Measurements from ENCODE around the gene KIAA1210. TPM values are rescaled to one million over a fixed set of nuclear protein-coding genes. Genes with fewer than 3 reads are reported as not detected.

Gene KIAA1210
- total and polyA plus RNA-seq, 4 donors, result 0.20 TPM; not detected in 3

GRCh38 chrX:119093991-119094735 is 33.4 kb downstream of the KIAA1210 start:
- DNase-seq, result peak in 2 of 3 donors; percentile 12 to 36
- H3K4me3 ChIP-seq, result no peak overlapping the region
- H3K9me3 ChIP-seq (ENCODE audit: control insufficient read depth in 4 of 4, insufficient read depth in 3 of 4, low read length in 3 of 4), result peaks cover 0 to 2% (median 0%) of the 10 kb centered on the region in 4 donors
- TF ChIP-seq CTCF (IDR thresholded peaks at IDR 0.05; ENCODE audit: control extremely low read depth, extremely low read depth), result no peak
- no peak overlapping the region for H3K9ac ChIP-seq (ENCODE audit: insufficient read depth in 1 of 2, low read length in 2 of 2)
- no peak for ATAC-seq (ENCODE audit: insufficient read depth, low FRiP score)
- WGBS, 2 donors, result 66 to 85% methylated on average over 7 of the region's 7 CpGs
- H3K4me1 ChIP-seq (ENCODE audit: control insufficient read depth in 5 of 5, insufficient read depth in 5 of 5, low read length in 5 of 5), result no peaks in the 10 kb centered on the region
- peaks cover 0 to 3% (median 0%) of the 10 kb centered on the region in 3 donors for H3K27me3 ChIP-seq (ENCODE audit: control insufficient read depth in 3 of 3, insufficient read depth in 3 of 3, low read length in 2 of 3)
- no peak overlapping the region for H3K27ac ChIP-seq (ENCODE audit: low read depth in 1 of 2, low read length in 1 of 2)
- no peaks in the 10 kb centered on the region for H3K36me3 ChIP-seq (ENCODE audit: control insufficient read depth in 4 of 4, insufficient read depth in 4 of 4, low read length in 4 of 4)

- Histone ChIP-seq H3K9ac (ENCODE audit: insufficient read depth in 1 of 2, low read length in 2 of 2) (no peak overlapping the region), H3K4me3 (no peak overlapping the region), H3K27me3 (ENCODE audit: control insufficient read depth in 3 of 3, insufficient read depth in 3 of 3, low read length in 2 of 3) (peaks cover 0 to 3% (median 0%) of the 10 kb centered on the region in 3 donors), H3K27ac (ENCODE audit: low read depth in 1 of 2, low read length in 1 of 2) (no peak overlapping the region), H3K9me3 (ENCODE audit: control insufficient read depth in 4 of 4, insufficient read depth in 3 of 4, low read length in 3 of 4) (no peaks in the 10 kb centered on the region), H3K4me1 (ENCODE audit: control insufficient read depth in 5 of 5, insufficient read depth in 5 of 5, low read length in 5 of 5) (no peaks in the 10 kb centered on the region), H3K36me3 (ENCODE audit: control insufficient read depth in 4 of 4, insufficient read depth in 4 of 4, low read length in 4 of 4) (no peaks in the 10 kb centered on the region)
- TF ChIP-seq CTCF (IDR thresholded peaks at IDR 0.05; ENCODE audit: control extremely low read depth, extremely low read depth), result no peak
- 77 to 91% methylated on average over 1 of the region's 1 CpG for WGBS, 2 donors
- DNase-seq (no peak), ATAC-seq (ENCODE audit: insufficient read depth, low FRiP score) (no peak)
These were observed 37.0 kb downstream of the KIAA1210 start for GRCh38 chrX:119090627-119091026.

GRCh38 chrX:119089619-119090018 is 38.0 kb downstream of the KIAA1210 start:
- H3K9ac ChIP-seq (ENCODE audit: insufficient read depth in 1 of 2, low read length in 2 of 2), result no peak overlapping the region
- WGBS, 2 donors, result 86 to 90% methylated on average over 1 of the region's 1 CpG
- ATAC-seq (ENCODE audit: insufficient read depth, low FRiP score), result no peak

More at GRCh38 chrX:119089619-119090018, 38.0 kb downstream of the KIAA1210 start:
- Histone ChIP-seq H3K4me1 (ENCODE audit: control insufficient read depth in 5 of 5, insufficient read depth in 5 of 5, low read length in 5 of 5) (no peaks in the 10 kb centered on the region), H3K4me3 (no peak overlapping the region), H3K9me3 (ENCODE audit: control insufficient read depth in 4 of 4, insufficient read depth in 3 of 4, low read length in 3 of 4) (no peaks in the 10 kb centered on the region), H3K36me3 (ENCODE audit: control insufficient read depth in 4 of 4, insufficient read depth in 4 of 4, low read length in 4 of 4) (no peaks in the 10 kb centered on the region), H3K27ac (ENCODE audit: low read depth in 1 of 2, low read length in 1 of 2) (no peak overlapping the region), H3K27me3 (ENCODE audit: control insufficient read depth in 3 of 3, insufficient read depth in 3 of 3, low read length in 2 of 3) (peaks cover 0 to 3% (median 0%) of the 10 kb centered on the region in 3 donors)
- no peak for TF ChIP-seq CTCF (IDR thresholded peaks at IDR 0.05; ENCODE audit: control extremely low read depth, extremely low read depth)
- DNase-seq, result no peak

Measured in lung (tissue), 12 donors.